GM12878 (cell line): ENCODE results near the gene RARRES2. TPM values are rescaled to one million over a fixed set of nuclear protein-coding genes. Genes with fewer than 3 reads are reported as not detected.

Source experiments
- ATAC-seq: fragments of 200-7000 bp; cut with Tn5 transposase; 3 replicates; pipeline ENCODE4 v1.9.1; 2020; ENCODE audit warnings: mild to moderate bottlenecking, moderate library complexity
- BruUV-seq: library from RNA; stranded (reverse); fragments of 400-500 nt; replicated peaks from 2 replicates; lab custom pipeline; 2021; lab: Mats Ljungman, UMichigan
- CTCF ChIA-PET: fragments of 300-600 bp; sonication (Branson Sonifier 250); formaldehyde crosslinking; extraction: SDS; loops from one replicate; lab custom pipeline; 2021; ENCODE audit warnings: inconsistent platforms; lab: Yijun Ruan, JAX
- POLR2A ChIA-PET: fragments of 350-600 bp; formaldehyde crosslinking; extraction: SDS; loops from one replicate; lab custom pipeline; 2021; ENCODE audit warnings: inconsistent platforms; lab: Charles Lee
- RAD21 ChIA-PET: fragments of 300-600 bp; sonication (Branson Sonifier 250); formaldehyde crosslinking; loops from one replicate; lab custom pipeline; 2023; ENCODE audit warnings: antibody characterized with exemption; ENCODE audit not compliant: unreplicated experiment; lab: Charles Lee
- SMC1A ChIA-PET: fragments of 300-600 bp; sonication (Branson Sonifier 250); formaldehyde crosslinking; loops from one replicate; lab custom pipeline; 2023; ENCODE audit not compliant: unreplicated experiment, uncharacterized antibody; lab: Charles Lee
- DNase-seq: peaks from one replicate; pipeline ENCODE4 v3.0.0-alpha.2; 2011; ENCODE audit warnings: low read depth, low spot score
- FAIRE-seq: peaks from 3 replicates; lab custom pipeline; 2011; peaks lifted over from hg19 to GRCh38; lab: Jason Lieb, UNC
- H2AFZ ChIP-seq: 2 replicates; pipeline ENCODE4 v1.6.0; 2011; ENCODE audit warnings: low read depth, low read length, control low read depth; ENCODE audit not compliant: control insufficient read depth
- H3K27ac ChIP-seq: 2 replicates; pipeline ENCODE4 v1.5.1; 2011; ENCODE audit warnings: control low read depth; ENCODE audit not compliant: control insufficient read depth, insufficient read depth
- H3K27me3 ChIP-seq, 2 experiments: replicated peaks in 1 of 2; 2 replicates each; pipeline versions ENCODE4 v1.6.0 to v1.6.1; 2011; ENCODE audit warnings: low read length in 1 of 2; ENCODE audit not compliant: control insufficient read depth in 2 of 2, insufficient read depth in 2 of 2
- H3K36me3 ChIP-seq, 2 experiments: 2 replicates each; pipeline ENCODE4 v1.5.1; 2011; ENCODE audit warnings: low read length in 1 of 2; ENCODE audit not compliant: control insufficient read depth in 2 of 2, insufficient read depth in 2 of 2
- H3K4me1 ChIP-seq: 2 replicates; pipeline ENCODE4 v1.6.1; 2011; ENCODE audit warnings: mild to moderate bottlenecking, low read length, moderate library complexity, mixed read lengths; ENCODE audit not compliant: control insufficient read depth, insufficient read depth
- H3K4me2 ChIP-seq: 2 replicates; pipeline ENCODE4 v1.6.0; 2011; ENCODE audit warnings: control low read depth; ENCODE audit not compliant: control insufficient read depth, insufficient read depth
- H3K4me3 ChIP-seq: fragments of 200-600 bp; sonication (generic); 2 replicates; pipeline ENCODE4 v1.5.1; 2016
- H3K79me2 ChIP-seq: 2 replicates; pipeline ENCODE4 v1.6.0; 2011; ENCODE audit warnings: low read length; ENCODE audit not compliant: control insufficient read depth, insufficient read depth
- H3K9ac ChIP-seq: 2 replicates; pipeline ENCODE4 v1.8.0; 2011; ENCODE audit warnings: low read length, control low read depth, mixed read lengths; ENCODE audit not compliant: control insufficient read depth, insufficient read depth
- H3K9me3 ChIP-seq: replicated peaks from 3 replicates; pipeline ENCODE4 v1.5.1; 2011; ENCODE audit warnings: mild to moderate bottlenecking, low read length; ENCODE audit not compliant: control insufficient read depth, insufficient read depth
- H4K20me1 ChIP-seq: 2 replicates; pipeline ENCODE4 v1.6.0; 2011; ENCODE audit not compliant: control insufficient read depth, insufficient read depth
- HDGF ChIP-seq: fragments of 450-650 bp; IDR thresholded peaks from 2 replicates; pipeline ENCODE4 v1.6.1; 2016; ENCODE audit warnings: antibody characterized with exemption
- POLR2AphosphoS5 ChIP-seq: IDR thresholded peaks from 2 replicates; pipeline ENCODE4 v1.6.1; 2011; ENCODE audit warnings: mild to moderate bottlenecking, low read length, inconsistent platforms
- RAD51 ChIP-seq: fragments of 450-650 bp; IDR thresholded peaks from 2 replicates; pipeline ENCODE4 v1.6.1; 2016; ENCODE audit warnings: moderate library complexity, mild to moderate bottlenecking, inconsistent platforms
- RCOR1 ChIP-seq: conservative IDR thresholded peaks from 2 replicates; pipeline ENCODE4 v1.6.1; 2012; ENCODE audit warnings: low read depth, low read length, improper control_type of control experiment
- WRNIP1 ChIP-seq: IDR thresholded peaks from 2 replicates; pipeline ENCODE4 v1.6.1; 2011; ENCODE audit warnings: low read depth, low read length, improper control_type of control experiment, borderline replicate concordance
- WGBS: methylation state at CpG from one replicate; pipeline ENCODE4 v1.1.6; 2016; ENCODE audit warnings: low lambda C conversion rate; ENCODE audit not compliant: insufficient replicate concordance, insufficient coverage; ENCODE audit errors: missing lambda C conversion rate; 5-methylcytosine and 5-hydroxymethylcytosine counted together
- in situ Hi-C: fragments of 300-500 bp; cut with MboI; formaldehyde crosslinking; loops from 9 replicates; pipeline ENCODE4 v1.14.3; 2018; ENCODE audit warnings: mixed read lengths
- intact Hi-C: fragments of 100-400 bp; cut with micrococcal nuclease; formaldehyde crosslinking; loops from one replicate; pipeline ENCODE4 v1.14.2; 2022; ENCODE audit not compliant: unreplicated experiment
- polyA plus RNA-seq, 11 experiments: library from polyadenylated mRNA; depleted of rRNA in 4 of 11; unstranded in 6 of 11; stranded (reverse) in 5 of 11; fragments of >200 nt; fragmentation: Nextera tagmentation in 4 of 11; fragmentation: Illumina TruSeq in 1 of 11; extraction: Ambion mirVana in 4 of 11; extraction: Trizol in 1 of 11; gene quantifications; 1 replicate in 1 of 11; 2 replicates in 10 of 11; pipeline versions ENCODE4 v1.2.1 to v1.2.3, GENCODE V29; 2011 to 2016; ENCODE audit warnings: inconsistent platforms in 2 of 11, missing spikeins in 2 of 11, low read depth in 1 of 11
- total RNA-seq, 4 experiments: library from RNA; depleted of rRNA in 3 of 4; stranded (reverse); fragments of >200 nt in 3 of 4; fragmentation: Illumina TruSeq in 1 of 4; extraction: Trizol in 1 of 4; gene quantifications; 2 replicates each; pipeline versions ENCODE4 v1.2.1 to v1.2.3, GENCODE V29; 2013 to 2021
- TF ChIP-seq, protein P1 (sequence below): fragments of 450-650 bp; IDR thresholded peaks from 2 replicates; pipeline ENCODE4 v1.6.1; 2016; ENCODE audit warnings: mild to moderate bottlenecking, moderate library complexity, borderline replicate concordance
- TF ChIP-seq, protein P2 (sequence below): fragments of 450-650 bp; formaldehyde crosslinking; IDR thresholded peaks from 2 replicates; pipeline ENCODE4 v1.5.0; 2022; ENCODE audit warnings: mild to moderate bottlenecking, missing genetic modification characterization
- TF ChIP-seq, protein P3 (sequence below): fragments of 450-650 bp; IDR thresholded peaks from 2 replicates; pipeline ENCODE4 v1.6.1; 2017; ENCODE audit warnings: borderline replicate concordance

The RARRES2 gene
- total and polyA plus RNA-seq, 10 of the 15 experiments (the other 5 are each of a cell fraction or from before 2014, with no cell fraction given), result 0.13 to 2.2 (median 0.40) TPM; not detected in 3

DNA sequence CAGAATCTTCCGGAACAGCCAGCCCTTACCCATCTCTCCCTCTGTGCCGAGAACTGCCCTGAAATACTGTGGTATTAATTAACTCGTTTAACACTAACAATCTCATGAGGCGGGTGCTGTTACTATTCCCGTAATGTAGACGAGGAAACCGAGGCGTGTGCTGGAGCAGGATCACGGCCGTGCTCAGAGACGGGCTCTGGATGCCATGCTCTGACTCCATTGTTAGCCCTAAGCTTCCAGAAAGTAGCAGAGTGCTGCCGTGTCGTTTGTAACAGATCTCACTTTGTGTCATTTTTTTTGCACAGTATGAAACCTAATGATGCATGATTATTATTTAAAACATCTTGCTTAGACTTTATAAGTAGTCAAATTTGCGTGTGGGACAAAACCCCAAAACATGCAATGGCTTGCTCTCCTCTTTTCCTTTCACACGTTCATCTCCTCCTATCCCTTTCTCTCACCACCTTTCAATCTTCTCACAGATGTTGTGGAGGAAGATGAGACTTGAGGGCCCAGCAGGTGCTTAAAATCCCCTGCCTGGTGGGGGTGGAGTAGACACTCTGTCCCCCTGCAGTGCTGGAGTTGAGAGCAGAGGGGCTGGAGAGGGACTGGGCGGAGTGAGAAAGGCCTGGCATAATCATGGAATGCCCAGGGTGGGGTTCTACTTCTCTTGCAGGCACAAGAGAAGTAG, 17.6 kb downstream of the RARRES2 start:
- Histone ChIP-seq H4K20me1 (no peaks in the 10 kb centered on the region), H3K27ac (peak overlapping the region; percentile 99), H2AFZ (peak overlapping the region; percentile 92), H3K36me3 (peaks cover 2 to 11% of the 10 kb centered on the region in 2 experiments), H3K9me3 (no peaks in the 10 kb centered on the region), H3K4me2 (peak overlapping the region; percentile 100), H3K79me2 (peaks cover 36% of the 10 kb centered on the region), H3K9ac (peak overlapping the region; percentile 99), H3K4me3 (peak overlapping the region; percentile 78), H3K27me3 (no peaks in the 10 kb centered on the region), H3K4me1 (peaks cover 13% of the 10 kb centered on the region; the same call in 1 of the 2 replicates)
- ChIA-PET CTCF (interaction anchor here (0.7 to 2.3 kb wide), 4 partner anchors 31 to 94 kb away, joined by 3 to 5 read pairs (median 4); no protein-coding TSS in a partner anchor), POLR2A (interaction anchor here (0.5 to 2.5 kb wide), 6 partner anchors 34 to 110 kb away, joined by 3 to 8 read pairs (median 4); no protein-coding TSS in a partner anchor), SMC1A (interaction anchor here (1.0 to 3.4 kb wide), 4 partner anchors 31 to 115 kb away, joined by 3 to 9 read pairs (median 4); no protein-coding TSS in a partner anchor), RAD21 (interaction anchor here (1.3 to 1.7 kb wide), 3 partner anchors 54 to 83 kb away, joined by 4 read pairs; a partner anchor contains a TSS)
- TSS peak; percentile 58 for BruUV-seq
- intact Hi-C loops (loop anchor here (2.0 to 5.0 kb wide), 2 partner anchors 33 to 45 kb away; partner anchors contain the start of gene REPIN1), in situ Hi-C loops (no loop called here)
- no peak for FAIRE-seq
- peak; percentile 27 for ATAC-seq
- WGBS, result 3% methylated on average over 16 of the region's 16 CpGs
- no peak for DNase-seq
- TF ChIP-seq HDGF (0 out of 2 replicates have a peak, but pooled peaks have one; percentile 29), RCOR1 (no peak), RAD51 (no peak), WRNIP1 (no peak), POLR2AphosphoS5 (peak; percentile 41; the same call in 1 of the 2 replicates)
- TF ChIP-seq, protein P1, sequence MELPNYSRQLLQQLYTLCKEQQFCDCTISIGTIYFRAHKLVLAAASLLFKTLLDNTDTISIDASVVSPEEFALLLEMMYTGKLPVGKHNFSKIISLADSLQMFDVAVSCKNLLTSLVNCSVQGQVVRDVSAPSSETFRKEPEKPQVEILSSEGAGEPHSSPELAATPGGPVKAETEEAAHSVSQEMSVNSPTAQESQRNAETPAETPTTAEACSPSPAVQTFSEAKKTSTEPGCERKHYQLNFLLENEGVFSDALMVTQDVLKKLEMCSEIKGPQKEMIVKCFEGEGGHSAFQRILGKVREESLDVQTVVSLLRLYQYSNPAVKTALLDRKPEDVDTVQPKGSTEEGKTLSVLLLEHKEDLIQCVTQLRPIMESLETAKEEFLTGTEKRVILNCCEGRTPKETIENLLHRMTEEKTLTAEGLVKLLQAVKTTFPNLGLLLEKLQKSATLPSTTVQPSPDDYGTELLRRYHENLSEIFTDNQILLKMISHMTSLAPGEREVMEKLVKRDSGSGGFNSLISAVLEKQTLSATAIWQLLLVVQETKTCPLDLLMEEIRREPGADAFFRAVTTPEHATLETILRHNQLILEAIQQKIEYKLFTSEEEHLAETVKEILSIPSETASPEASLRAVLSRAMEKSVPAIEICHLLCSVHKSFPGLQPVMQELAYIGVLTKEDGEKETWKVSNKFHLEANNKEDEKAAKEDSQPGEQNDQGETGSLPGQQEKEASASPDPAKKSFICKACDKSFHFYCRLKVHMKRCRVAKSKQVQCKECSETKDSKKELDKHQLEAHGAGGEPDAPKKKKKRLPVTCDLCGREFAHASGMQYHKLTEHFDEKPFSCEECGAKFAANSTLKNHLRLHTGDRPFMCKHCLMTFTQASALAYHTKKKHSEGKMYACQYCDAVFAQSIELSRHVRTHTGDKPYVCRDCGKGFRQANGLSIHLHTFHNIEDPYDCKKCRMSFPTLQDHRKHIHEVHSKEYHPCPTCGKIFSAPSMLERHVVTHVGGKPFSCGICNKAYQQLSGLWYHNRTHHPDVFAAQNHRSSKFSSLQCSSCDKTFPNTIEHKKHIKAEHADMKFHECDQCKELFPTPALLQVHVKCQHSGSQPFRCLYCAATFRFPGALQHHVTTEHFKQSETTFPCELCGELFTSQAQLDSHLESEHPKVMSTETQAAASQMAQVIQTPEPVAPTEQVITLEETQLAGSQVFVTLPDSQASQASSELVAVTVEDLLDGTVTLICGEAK, result no peak; the same call in 1 of the 2 replicates
- TF ChIP-seq, protein P2, sequence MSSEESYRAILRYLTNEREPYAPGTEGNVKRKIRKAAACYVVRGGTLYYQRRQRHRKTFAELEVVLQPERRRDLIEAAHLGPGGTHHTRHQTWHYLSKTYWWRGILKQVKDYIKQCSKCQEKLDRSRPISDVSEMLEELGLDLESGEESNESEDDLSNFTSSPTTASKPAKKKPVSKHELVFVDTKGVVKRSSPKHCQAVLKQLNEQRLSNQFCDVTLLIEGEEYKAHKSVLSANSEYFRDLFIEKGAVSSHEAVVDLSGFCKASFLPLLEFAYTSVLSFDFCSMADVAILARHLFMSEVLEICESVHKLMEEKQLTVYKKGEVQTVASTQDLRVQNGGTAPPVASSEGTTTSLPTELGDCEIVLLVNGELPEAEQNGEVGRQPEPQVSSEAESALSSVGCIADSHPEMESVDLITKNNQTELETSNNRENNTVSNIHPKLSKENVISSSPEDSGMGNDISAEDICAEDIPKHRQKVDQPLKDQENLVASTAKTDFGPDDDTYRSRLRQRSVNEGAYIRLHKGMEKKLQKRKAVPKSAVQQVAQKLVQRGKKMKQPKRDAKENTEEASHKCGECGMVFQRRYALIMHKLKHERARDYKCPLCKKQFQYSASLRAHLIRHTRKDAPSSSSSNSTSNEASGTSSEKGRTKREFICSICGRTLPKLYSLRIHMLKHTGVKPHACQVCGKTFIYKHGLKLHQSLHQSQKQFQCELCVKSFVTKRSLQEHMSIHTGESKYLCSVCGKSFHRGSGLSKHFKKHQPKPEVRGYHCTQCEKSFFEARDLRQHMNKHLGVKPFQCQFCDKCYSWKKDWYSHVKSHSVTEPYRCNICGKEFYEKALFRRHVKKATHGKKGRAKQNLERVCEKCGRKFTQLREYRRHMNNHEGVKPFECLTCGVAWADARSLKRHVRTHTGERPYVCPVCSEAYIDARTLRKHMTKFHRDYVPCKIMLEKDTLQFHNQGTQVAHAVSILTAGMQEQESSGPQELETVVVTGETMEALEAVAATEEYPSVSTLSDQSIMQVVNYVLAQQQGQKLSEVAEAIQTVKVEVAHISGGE (CRISPR knock-in tag), result no peak
- TF ChIP-seq, protein P3, sequence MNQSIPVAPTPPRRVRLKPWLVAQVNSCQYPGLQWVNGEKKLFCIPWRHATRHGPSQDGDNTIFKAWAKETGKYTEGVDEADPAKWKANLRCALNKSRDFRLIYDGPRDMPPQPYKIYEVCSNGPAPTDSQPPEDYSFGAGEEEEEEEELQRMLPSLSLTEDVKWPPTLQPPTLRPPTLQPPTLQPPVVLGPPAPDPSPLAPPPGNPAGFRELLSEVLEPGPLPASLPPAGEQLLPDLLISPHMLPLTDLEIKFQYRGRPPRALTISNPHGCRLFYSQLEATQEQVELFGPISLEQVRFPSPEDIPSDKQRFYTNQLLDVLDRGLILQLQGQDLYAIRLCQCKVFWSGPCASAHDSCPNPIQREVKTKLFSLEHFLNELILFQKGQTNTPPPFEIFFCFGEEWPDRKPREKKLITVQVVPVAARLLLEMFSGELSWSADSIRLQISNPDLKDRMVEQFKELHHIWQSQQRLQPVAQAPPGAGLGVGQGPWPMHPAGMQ, result no peak
